K562 (cell line): ENCODE data around the gene CLIP1. TPM values are rescaled to one million over a fixed set of nuclear protein-coding genes. Genes with fewer than 3 reads are reported as not detected.

Source experiments
- ARID1B ChIP-seq: fragments of 450-650 bp; IDR thresholded peaks from 2 replicates; pipeline ENCODE4 v1.6.1; 2016; ENCODE audit warnings: antibody characterized with exemption, mild to moderate bottlenecking, inconsistent platforms
- CHD7 ChIP-seq: fragments of 200-600 bp; sonication (generic); IDR thresholded peaks from one replicate; pipeline ENCODE4 v1.6.1; 2012; ENCODE audit warnings: mild to moderate bottlenecking, low read depth, low read length, inconsistent platforms
- CREB3L1 ChIP-seq: fragments of 450-650 bp; IDR thresholded peaks from 2 replicates; pipeline ENCODE4 v1.6.1; 2014; ENCODE audit warnings: low read depth, mild to moderate bottlenecking, moderate library complexity, borderline replicate concordance
- CREB5 ChIP-seq: fragments of 250-450 bp; sonication (Bioruptor Pico); IDR thresholded peaks from 2 replicates; pipeline ENCODE4 v1.5.0; 2020; ENCODE audit warnings: mild to moderate bottlenecking
- PCBP2 ChIP-seq: fragments of 200-400 bp; formaldehyde crosslinking; IDR thresholded peaks from 2 replicates; pipeline ENCODE4 v1.6.1; 2018; ENCODE audit warnings: low read length, low read depth, mild to moderate bottlenecking, moderate library complexity; ENCODE audit not compliant: poor library complexity, severe bottlenecking
- RBM15 ChIP-seq: fragments of 200-400 bp; formaldehyde crosslinking; IDR thresholded peaks from 2 replicates; pipeline ENCODE4 v1.6.1; 2018; ENCODE audit warnings: mild to moderate bottlenecking, low read length, moderate library complexity; ENCODE audit not compliant: insufficient read depth
- SREBF2 ChIP-seq: sonication (generic); formaldehyde crosslinking; IDR thresholded peaks from 2 replicates; pipeline ENCODE4 v1.4.0; 2020; ENCODE audit warnings: mild to moderate bottlenecking, missing genetic modification reagents
- SRSF1 ChIP-seq: fragments of 200-400 bp; formaldehyde crosslinking; IDR thresholded peaks from 2 replicates; pipeline ENCODE4 v1.6.1; 2017; ENCODE audit warnings: mild to moderate bottlenecking, low read depth, low read length, moderate library complexity
- TEAD4 ChIP-seq, 2 experiments: sonication (generic) in 1 of 2; formaldehyde crosslinking in 1 of 2; IDR thresholded peaks; 2 replicates each; pipeline versions ENCODE4 v1.6.1 to v1.8.0; 2012 to 2022; ENCODE audit warnings: borderline replicate concordance in 1 of 2, inconsistent platforms in 1 of 2, low read length in 1 of 2, mild to moderate bottlenecking in 1 of 2, missing genetic modification reagents in 1 of 2
- ZFP36 ChIP-seq: fragments of 150-350 bp; IDR thresholded peaks from 2 replicates; pipeline ENCODE4 v1.6.1; 2018; ENCODE audit warnings: low read length, low read depth; ENCODE audit not compliant: partially characterized antibody
- ZNF217 ChIP-seq: sonication (generic); formaldehyde crosslinking; IDR thresholded peaks from 2 replicates; pipeline ENCODE4 v1.8.0; 2022; ENCODE audit warnings: mild to moderate bottlenecking, missing genetic modification reagents
- ZNF324 ChIP-seq: fragments of 250-450 bp; sonication (Bioruptor Pico); IDR thresholded peaks from 2 replicates; pipeline ENCODE4 v1.4.0; 2020; ENCODE audit warnings: mild to moderate bottlenecking
- ZNF778 ChIP-seq: fragments of 450-650 bp; formaldehyde crosslinking; IDR thresholded peaks from 2 replicates; pipeline ENCODE4 v1.4.0; 2020; ENCODE audit warnings: mild to moderate bottlenecking, moderate library complexity
- polyA plus RNA-seq, 8 experiments: library from polyadenylated mRNA; depleted of rRNA in 4 of 8; stranded (reverse) in 5 of 8; unstranded in 3 of 8; fragments of >200 nt; fragmentation: Nextera tagmentation in 2 of 8; fragmentation: Illumina TruSeq in 1 of 8; extraction: Ambion mirVana in 2 of 8; extraction: Trizol in 1 of 8; gene quantifications; 2 replicates each; pipeline versions ENCODE4 v1.2.1 to v1.2.3, GENCODE V29; 2011 to 2014; ENCODE audit warnings: inconsistent platforms in 1 of 8, missing spikeins in 1 of 8
- total RNA-seq, 7 experiments: library from RNA; depleted of rRNA in 6 of 7; stranded (reverse); fragments of >200 nt in 6 of 7; fragmentation: Illumina TruSeq in 2 of 7; extraction: Trizol in 2 of 7; gene quantifications; 2 replicates each; pipeline versions ENCODE4 v1.2.1 to v1.2.3, GENCODE V29; 2011 to 2021; ENCODE audit warnings: low replicate concordance in 1 of 7

CLIP1 gene
- total and polyA plus RNA-seq, 9 of the 15 experiments (the other 6 are each of a cell fraction or from before 2014, with no cell fraction given) = 5.8 to 33.9 (median 27.6) TPM

GRCh38 chr12:122265886-122266229, 156.6 kb downstream of the CLIP1 start (continued):
- no peak for TF ChIP-seq CHD7
- no peak for TF ChIP-seq RBM15
- no peak for TF ChIP-seq CREB3L1
- TF ChIP-seq SREBF2 (CRISPR knock-in tag) = no peak
- no peak for TF ChIP-seq ZFP36
- no peak for TF ChIP-seq SRSF1
- TF ChIP-seq ZNF217 (CRISPR knock-in tag) = no peak
- no peak for TF ChIP-seq CREB5 (CRISPR knock-in tag)
- no peak for TF ChIP-seq TEAD4 (IDR thresholded peaks at IDR 0.05; ENCODE audit: low read length)
- TF ChIP-seq TEAD4 (CRISPR knock-in tag; IDR thresholded peaks at IDR 0.05; ENCODE audit: borderline replicate concordance) = 0 out of 2 replicates have a peak, but pooled peaks have one; percentile 70
- no peak for TF ChIP-seq PCBP2
- no peak for TF ChIP-seq ZNF778 (CRISPR knock-in tag)
- no peak for TF ChIP-seq ZNF324 (CRISPR knock-in tag)
- no peak for TF ChIP-seq ARID1B
